GM10847 (cell line): Measurements from ENCODE around the gene OSER1.

Source experiments
- POLR2A ChIP-seq: IDR thresholded peaks from 2 replicates; pipeline ENCODE4 v1.6.1; 2011; ENCODE audit not compliant: insufficient read length; ENCODE audit errors: extremely low read depth

Gene OSER1

DNA sequence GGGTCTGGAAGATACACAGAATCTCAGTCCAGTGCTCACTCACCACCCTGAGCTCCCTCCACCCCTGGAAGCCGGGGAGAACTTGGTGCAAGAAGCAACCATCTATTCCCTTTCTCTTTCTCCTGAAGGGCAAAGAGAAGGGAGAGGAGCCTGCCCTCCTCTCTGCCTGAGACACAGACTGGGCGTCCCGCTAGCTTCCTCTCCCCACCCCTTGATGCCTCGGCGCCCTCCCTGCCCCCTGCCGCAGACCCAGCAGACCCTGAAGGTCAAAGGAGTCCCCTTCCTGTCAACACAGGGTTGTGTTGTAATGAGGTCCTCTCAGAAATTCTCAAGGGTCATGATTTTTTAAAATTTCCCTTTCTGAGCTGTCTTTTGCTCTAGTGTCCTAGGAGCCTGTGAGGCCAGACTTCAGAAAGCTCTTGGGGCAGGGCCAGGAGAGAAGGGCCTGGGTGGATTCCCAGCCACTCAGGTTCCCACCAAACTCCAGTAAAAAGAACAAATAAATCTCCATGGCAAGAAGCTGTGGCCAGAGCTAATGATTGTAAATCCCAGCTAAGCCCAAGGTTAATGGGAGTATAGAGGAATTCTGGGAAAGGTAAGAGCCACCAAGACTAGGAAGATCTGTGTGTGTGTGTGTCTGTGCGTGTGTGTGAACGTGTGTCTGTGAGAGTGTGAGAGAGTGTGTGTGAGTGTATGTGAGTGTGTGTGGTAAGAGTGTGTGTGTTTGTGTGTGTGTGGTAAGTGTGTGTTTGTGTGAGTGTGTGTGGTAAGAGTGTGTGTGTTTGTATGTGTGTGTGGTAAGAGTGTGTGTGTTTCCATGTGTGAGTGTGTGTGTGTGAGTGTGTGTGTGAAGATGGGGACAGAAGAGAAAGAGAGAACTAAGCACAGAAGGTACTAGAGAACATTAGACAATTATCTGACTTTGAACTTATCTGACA lies 22.5 kb downstream of the OSER1 start:
- no peak for TF ChIP-seq POLR2A

DNA sequence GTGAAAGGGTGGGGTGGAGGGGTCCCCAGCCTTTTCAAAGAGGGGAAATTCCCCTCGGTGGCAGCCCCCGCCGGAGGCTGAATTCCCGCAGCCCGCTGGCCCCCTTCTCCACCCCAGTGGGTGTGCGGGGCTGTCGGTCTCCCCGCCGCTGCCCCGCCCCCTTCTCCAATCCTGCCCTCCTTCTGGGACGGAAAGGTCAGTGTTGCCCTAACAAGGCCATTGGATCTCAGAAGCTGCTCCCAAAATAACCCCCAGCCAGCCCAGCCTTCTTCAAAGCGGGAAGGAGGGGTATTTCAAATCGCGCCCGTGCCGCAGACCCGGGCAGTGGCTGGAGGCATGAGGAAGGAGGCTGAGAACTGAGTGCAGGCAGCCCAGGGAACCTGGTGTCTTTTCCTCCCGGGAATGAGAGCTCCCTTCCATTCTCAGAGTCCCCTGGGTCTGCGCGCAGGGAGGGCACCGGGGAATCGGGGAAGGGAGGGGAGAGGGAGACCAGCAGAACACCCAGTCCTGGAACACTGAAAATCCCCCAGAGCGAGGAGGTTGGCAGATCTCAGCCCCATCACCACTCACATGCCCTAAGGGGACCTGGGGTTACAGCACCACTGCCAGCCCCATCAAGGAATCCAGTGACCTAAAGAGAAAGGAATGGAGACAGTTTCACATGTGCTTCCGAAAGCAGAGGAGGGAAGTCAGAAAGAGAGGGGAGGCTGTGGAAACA lies 23.4 kb downstream of the OSER1 start, which contains the start of gene JPH2:
Gene JPH2, minus strand, starts transcription at position 135 of the 718 bp plus-strand sequence. CDS start 483 bp downstream, outside the sequence.
- no peak for TF ChIP-seq POLR2A

DNA sequence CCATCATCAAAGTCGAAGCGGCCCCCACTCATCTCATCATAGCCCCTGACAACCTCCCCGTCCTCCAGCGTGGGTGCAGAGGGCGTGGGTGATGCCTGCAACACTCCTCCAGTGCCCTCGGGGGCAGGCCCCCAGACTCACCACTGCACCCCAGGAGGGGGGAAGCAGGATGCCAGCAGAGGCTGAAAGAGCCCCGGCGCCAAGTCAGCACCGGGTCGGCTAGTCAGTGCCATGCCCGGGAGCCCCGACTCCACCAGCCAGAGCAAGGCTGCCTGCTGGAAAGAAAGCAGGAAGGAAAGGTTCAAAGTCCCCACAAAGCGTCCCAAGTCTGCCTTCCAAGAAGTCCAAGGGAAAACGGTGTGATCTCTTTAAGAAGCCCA lies 23.9 kb downstream of the OSER1 start:
- TF ChIP-seq POLR2A: no peak

DNA sequence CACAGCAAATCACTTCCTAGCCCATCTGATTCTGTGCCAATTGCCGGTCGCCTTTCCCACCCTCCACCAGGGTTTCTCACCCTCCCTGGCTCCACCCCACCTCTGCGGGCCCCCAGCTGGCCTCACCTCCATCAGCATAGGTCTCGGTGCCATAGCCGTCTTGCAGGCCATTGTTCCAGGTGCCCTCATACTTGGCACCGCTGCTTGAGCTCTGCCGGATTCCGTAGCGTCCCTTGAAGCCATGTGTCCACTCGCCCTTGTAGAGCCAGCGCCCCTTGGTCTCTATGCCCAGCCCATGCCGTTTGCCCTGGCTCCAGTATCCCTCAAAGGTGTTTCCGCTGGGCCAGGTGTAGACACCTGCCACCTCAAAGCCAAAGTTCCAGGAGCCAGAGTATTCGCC lies 24.4 kb downstream of the OSER1 start:
- no peak for TF ChIP-seq POLR2A

DNA sequence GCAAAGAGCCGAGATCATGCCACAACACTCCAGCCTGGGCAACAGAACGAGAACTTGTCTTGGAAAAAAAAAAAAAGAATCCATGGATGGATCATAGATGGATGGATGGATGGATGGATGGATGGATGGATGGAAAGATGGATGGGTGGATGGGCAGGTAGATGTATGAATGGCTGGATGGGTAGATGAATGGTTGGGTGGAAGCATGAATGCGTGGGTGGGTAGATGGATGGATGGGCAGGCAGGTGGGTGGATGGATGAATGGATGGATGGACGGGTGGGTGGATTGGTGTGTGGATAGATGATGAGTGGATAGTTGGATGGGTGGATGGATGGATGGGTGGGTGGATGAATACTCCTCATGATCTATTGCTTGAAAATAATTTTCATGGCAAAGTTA lies 25.0 kb downstream of the OSER1 start:
- TF ChIP-seq POLR2A: no peak

DNA sequence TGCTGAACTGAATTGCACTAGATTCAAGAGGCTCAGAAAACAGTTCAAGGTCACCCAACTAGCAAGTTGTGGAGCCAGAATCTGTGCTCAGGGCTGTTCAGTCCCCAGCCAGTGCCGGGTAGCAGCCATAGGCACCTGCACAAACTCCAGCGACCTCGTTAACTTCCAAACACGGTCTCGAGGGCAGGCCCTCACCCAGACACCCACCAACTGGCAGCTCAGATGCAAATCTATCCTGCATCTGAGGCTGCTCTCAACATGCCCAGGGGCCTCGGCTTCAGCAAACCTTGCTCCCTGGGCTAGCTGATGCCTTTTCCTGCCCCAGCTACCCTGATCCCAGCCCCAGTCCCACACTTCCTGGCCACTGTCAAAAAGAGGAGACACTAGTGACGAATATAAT lies 27.3 kb downstream of the OSER1 start:
- no peak for TF ChIP-seq POLR2A

DNA sequence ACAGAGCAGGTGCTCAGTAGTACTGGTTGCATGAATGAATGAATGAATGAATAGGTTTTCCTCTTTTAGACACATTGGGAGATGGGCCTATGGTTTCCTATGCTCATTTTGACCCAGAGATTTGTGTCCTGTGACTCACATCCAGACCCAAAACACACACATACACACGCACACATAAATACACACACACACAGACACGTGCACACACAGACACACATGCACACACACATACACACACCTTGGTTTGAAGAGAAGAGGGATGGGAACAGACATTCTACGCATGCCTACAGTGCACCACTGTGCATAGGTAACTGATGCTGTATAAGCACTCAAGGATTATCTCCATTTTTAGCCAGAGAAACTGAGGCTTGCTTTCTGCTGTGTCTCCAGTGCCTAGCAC lies 27.7 kb downstream of the OSER1 start:
- TF ChIP-seq POLR2A: no peak

DNA sequence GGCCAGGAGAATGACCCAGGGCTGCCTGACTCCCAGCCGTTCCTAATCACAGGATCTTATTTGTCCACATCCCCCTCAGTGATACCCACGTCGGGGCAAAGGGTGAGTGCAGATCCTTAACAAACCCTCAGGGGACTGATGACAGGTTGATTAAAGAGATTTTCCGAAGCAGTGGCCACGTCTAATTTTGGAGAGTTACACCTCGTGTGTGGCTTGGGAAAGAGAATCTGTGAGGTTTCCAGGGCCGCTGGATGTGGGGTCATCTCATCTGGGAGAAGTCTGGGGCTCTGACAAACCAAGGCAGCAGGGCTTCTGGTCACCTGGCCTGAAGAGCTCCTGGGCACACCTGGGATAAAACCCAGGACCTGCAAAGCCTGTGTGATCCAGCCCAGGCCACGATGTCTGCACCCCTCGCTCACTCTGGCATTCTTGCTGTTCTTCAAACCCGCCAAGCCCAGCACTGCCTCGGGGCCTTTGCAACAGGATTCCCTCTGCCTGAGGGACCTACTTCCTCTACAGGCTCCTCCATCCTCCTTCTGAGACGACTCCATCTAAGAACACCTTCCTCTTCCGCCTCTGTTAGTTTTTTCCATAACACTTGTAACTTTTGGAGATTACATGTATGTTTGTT lies 28.3 kb downstream of the OSER1 start:
- TF ChIP-seq POLR2A: no peak

DNA sequence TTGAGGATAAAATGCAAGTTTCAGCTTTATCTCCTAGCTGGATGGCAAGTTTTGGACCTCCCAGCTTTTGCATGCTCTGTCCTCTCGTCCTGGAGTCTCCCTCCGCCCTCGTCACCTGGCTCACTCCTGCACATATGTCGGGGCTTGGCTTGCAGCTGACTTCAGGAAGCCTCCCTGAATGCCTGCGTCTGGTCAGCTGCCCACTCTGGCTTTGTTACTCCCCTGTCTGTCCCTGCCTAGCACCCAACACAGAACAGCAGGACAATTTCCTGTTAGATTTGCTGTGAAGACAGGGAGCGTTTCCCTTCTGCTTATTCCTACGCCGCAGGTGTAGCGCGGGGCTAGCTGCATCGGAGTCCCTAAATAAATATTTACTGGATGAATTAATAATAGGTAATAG lies 29.0 kb downstream of the OSER1 start:
- no peak for TF ChIP-seq POLR2A

DNA sequence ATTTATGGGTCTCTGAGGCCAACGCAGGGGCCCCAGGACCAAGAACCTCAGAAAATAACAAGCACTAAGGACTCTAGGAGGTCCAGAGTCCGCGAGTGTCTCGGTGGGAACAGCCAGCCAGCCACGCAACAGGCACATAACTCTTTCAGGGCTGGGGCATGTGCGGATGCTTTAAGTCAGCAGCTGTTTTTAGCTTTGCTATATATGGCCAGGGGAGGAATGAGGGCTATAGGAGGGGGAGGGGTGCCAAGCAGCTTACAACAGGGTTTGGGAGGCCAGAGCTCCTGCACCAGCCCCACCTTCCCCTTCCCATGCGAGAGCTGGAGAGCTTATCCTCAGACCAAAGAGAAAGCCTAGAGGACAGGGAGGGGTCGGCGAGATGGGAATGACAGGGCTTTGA lies 29.8 kb downstream of the OSER1 start:
- no peak for TF ChIP-seq POLR2A

DNA sequence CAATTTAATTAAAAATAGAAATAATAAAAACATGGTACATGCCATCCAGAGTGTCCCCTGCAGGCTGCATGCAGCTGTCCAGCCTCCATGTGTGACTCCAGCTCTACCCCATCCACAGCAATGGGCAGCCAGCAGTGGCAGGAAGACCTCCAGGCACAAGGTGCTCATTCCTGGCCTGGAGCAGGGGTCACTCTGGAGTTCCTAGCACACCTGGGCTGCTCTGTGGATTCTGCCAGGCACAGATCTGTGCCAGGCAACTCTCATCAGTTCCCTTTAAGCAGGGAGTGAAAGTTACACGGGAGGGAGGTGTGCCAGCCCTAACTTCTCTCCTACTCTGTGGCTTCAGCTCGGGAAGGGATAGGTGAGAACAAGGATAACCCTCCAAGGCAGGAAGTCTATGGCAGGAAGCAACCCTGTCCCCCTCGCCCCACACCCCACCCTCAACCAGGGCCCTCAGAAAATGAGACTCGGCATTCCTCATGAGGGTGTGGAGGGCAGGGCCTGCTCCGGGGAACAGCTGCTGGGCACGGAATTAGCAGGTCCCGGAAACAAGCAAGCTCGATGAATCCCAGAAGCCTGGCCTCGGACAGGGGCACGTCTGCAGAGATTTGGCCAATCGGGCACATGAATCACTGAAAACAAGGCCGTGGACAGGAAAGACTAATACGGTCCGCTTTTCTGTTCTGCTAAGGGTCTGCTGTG lies 33.6 kb downstream of the OSER1 start:
- no peak for TF ChIP-seq POLR2A

DNA sequence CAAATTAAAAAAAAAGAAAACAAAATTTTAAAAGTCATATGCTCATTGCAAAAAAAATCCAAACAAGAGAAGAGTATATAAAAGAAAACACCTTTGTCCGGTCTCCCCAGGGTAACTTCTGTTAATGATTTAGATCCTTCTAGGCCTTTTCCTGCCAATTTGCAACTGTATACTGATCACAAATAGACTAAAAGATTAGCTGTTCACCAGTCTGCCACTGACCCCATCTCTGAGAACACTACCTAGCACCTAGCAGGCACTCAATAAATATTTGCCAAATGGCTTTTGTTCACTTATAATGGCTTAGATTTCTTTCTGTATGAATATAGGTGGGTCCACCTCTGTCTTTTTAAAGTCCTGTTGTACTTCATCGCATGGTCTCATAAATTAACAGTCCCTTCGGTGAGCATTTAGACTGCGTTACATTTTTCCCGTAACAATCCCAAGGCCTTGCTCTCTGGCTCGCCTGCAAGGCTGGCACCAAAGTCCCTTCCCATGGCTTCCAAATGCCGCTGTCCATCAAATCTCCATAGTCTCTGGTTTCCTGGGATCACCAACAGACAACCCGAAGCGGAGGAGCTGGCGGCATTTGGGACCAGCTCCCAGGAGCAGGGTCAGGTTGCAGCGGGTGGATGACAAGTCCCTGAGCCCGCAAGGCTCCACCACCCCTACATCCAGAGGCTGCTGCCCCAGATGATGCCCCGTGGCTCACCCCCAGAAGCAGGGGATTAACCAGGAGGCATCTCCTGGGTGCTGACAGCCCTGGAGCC lies 35.4 kb downstream of the OSER1 start:
- no peak for TF ChIP-seq POLR2A

DNA sequence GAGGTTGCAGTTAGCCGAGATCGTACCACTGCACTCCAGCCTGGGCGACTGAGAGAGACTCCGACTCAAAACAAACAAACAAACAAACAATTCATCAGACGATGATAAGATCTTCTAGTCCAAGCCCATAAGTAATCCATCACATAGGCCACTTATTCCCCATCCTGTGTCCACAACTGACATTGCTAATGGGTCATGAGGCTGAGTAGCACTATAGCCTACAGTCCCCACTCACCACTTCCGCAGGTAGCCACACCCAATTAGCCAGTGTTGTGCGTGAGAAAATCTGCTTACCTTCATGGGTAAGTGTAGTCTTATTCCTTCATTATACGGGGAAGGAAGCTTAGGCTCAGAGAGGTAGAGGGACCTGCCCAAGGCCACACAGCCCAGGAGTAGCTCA lies 36.7 kb downstream of the OSER1 start:
- no peak for TF ChIP-seq POLR2A

DNA sequence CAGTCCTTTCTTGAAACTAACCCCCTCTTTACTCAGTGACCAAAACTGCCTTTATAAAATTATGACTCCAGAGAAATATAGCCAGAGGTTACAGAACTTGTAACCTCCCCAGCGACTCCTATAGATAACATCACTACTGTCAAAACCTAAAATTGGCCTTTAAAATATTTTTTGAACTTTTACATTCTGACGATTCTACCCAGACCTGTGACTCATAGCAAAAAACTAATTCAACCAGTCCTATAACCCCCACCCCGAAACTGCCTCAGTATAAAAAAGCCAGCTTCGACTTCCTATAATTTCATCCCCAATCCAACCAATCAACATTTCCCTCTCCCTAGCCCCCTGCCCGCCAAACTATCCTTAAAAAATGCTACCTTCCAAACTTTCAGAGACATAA lies 37.5 kb downstream of the OSER1 start:
- no peak for TF ChIP-seq POLR2A
